Peyer's patch (tissue), 4 donors: ENCODE measurements around the gene DCTD.

Experiments used
- CTCF ChIP-seq, 6 experiments: fragments of 450-650 bp in 4 of 6; fragments of 200-600 bp in 2 of 6; sonication (generic) in 1 of 6; IDR thresholded peaks; one replicate each; pipeline ENCODE4 v1.5.1; 2017 to 2019; ENCODE audit warnings: antibody characterized with exemption in 6 of 6, mild to moderate bottlenecking in 3 of 6, moderate library complexity in 1 of 6
- POLR2A ChIP-seq, 2 donors: fragments of 450-650 bp; IDR thresholded peaks; one replicate each; pipeline ENCODE4 v1.5.1; 2017; ENCODE audit warnings: antibody characterized with exemption in 2 of 2, mild to moderate bottlenecking in 2 of 2, moderate library complexity in 2 of 2

GRCh38 chr4:182922501-182923284, 5.5 kb upstream of the DCTD start:
- TF ChIP-seq CTCF (IDR thresholded peaks at IDR 0.05) (no peak), POLR2A (IDR thresholded peaks at IDR 0.05) (no peak)
